GM19463 (cell line): Measurements from ENCODE around the gene VGLL3.
"Not testable (repeated sequence)": the region's sequence is repeated elsewhere in the genome, so short reads cannot be mapped to it uniquely, and the experiment has no call there.

Source experiments
- ATAC-seq: cut with Tn5 transposase; IDR thresholded peaks from one replicate; pipeline ENCODE4 v1.9.1; 2021; ENCODE audit warnings: mild to moderate bottlenecking, moderate library complexity; ENCODE audit not compliant: unreplicated experiment

Gene VGLL3

DNA sequence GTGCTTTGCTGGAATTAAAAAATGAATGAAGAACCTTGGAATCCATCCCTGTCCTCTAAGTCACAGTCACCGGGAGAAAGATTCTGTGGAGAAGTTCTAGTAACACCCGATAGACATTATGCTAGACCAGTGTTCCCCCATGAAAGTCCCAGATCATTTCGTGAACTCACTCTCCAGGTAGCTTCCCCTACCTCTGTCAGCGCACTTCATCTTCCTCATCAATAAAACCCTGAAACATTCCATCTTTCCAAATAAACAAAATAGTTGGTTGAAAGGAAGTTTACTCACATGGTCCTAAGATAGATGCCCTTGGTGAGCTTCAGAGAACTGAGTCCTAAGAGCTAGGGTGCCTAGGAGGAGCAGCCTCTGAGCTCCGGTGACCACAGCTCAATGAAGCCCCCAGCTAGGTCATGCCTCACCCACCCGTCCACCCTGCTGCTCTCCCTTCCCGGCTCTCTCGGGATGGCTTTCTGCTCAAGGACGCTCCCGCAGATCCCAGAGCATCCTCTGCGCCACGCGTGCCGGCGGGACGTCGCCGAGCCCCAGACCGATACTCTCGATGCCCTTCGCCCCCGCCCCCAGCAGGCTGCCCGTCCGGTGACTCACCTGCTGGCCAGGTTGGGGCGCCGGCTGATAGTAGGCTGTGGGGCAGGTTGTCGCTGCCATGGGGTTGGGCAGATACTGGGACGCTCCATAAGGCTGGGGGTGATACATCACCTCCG lies 776 bp downstream of the VGLL3 start:
- no peak for ATAC-seq

DNA sequence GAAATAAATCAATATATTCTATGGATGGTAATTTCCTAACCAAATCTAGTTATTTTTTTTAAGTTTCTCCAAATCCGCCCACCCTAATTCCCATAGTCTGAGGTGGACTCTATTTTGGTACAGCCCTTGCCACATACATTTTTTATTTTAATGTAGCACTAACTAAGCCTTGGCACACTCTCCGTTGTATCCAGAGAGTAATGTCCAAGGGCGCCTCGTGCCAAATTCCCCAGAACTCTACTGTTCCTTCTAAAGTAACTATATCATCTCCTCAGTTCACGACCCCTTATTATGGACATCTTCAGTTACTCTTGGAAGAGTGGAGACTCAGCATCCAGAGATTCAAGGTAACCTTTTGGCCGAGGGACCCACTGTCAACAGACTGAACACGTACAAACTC lies 1.3 kb downstream of the VGLL3 start:
- ATAC-seq = no peak

DNA sequence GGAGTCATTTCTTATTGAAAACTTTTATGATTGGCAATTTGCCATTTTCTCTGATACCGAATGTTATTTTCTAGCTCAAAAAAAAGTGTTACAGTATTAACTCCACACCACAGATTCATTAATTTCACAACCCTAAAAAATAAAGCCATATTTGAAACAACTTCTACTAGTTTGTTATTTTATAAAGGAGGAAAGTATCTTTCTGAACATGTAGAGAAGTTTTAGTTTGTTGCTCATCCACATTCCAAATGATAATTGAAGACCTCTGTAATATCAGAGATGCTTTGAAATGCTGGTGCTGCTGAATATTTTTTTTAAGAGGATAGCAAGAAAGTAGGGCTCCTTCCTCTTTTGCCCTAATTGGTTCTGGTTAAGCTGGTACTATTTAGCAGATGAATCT lies 1.9 kb downstream of the VGLL3 start:
- ATAC-seq = no peak

DNA sequence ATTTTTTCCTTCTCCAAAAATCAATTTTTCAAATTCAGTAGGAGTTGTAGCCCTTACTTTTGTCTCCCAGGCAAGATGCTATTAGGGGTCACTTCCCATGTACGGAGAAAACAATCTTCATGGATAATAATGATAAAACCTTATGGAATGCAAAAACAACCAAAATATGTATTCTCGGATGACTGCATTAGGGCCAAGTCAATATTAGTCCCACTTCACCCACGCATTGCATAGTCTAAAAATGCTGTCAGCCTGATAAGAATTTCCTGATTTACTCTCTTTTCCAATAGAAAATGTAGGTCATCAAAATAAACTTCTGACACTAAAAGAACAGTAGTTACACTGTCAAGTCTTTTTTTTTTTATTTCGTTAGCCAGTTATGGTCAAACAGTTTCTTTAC lies 2.7 kb downstream of the VGLL3 start:
- no peak for ATAC-seq

DNA sequence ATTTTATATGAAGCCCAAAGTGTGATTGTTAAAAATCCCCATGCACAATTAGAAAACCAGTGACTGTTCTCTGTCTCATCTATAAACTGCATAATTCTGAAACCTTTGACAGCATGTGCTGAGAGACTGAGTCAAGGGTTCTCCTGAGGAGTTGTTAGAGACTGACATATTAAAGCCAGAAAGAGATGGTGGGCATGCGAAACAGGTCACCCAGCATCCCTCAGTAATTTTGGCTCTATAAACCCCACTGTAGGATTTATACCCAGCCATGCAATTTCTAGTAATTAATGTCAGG lies 3.6 kb downstream of the VGLL3 start:
- no peak for ATAC-seq

DNA sequence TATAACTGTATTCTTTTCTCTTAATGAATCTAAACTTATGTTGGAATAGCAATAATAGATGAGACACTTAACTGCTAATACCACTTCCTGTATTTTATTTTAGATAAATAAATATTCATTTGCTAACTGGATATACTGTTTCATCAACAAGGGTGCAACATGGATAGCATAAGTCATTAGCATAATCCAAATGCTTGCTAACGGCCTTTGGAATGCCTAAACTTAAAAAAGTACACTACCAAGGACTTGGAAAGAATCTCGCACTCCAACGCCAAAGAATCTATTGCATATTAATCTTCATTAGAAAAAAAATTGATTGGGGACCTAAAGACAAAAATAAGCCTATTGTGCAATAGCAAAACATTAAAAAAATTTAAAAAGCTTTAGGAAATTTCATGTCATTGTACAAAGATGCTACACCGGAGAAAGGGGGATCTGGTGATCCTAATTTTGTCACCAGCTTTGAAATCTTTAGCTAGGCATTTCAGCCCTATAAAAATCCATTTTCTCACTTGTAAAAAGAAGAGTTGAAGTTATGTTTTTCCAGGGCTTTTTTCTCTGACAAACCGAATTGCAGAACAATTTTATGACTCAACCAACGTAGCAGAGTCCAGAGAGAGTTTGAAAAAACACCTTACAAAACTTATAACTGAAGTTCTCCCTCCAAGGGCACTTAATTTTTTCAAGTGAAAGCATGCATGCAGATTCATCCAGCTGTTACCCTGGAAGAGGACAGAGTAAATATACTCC lies 4.1 kb downstream of the VGLL3 start:
- ATAC-seq = no peak

DNA sequence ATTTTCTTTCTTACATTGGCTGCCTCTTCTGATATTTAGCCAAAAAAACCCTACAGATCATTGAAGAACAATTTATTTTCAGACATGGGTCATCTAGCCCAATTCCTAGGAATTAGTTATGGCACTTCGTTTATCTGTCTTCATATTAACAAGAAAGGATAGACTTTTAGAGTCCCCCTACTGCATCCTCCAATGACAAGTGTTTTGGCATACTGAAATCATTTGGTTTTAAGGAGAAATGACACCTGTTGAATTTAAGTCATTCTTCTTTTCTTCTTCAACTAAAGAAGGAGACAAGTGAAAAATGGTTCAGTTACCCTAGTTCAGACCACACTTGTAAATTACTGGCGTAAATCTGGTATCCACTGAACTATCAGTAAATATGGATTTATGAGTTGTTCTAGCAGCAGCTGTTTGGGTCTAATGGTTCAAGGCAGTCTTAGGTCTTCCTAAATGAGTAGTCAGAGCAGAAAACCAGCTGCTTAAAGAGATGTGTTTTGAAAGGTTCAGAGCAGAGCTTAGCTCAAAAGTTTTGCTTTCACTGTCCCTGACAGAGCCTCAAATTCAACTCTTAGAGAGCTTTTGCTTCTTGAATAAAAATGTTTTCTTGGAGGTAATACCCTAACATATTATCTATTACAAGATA lies 5.6 kb downstream of the VGLL3 start:
- no peak for ATAC-seq

DNA sequence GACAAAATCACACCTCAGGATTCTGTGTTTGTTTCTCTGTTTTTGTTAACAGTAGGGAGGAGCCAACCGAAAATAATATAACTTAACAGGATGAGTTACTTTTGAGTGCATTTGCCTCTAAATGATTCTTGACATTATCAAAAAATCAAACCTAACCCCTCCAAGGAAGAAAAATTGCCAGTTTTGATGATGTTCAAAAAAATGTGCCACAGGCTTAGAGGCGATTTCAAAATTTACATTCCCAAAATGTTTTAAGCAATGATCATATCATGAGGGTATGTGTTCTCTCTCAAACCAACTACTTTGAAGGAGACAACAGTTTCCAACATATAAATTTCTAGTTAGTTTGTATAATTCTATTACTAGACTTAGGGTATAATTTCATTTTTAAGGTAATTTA lies 6.7 kb downstream of the VGLL3 start:
- no peak for ATAC-seq

DNA sequence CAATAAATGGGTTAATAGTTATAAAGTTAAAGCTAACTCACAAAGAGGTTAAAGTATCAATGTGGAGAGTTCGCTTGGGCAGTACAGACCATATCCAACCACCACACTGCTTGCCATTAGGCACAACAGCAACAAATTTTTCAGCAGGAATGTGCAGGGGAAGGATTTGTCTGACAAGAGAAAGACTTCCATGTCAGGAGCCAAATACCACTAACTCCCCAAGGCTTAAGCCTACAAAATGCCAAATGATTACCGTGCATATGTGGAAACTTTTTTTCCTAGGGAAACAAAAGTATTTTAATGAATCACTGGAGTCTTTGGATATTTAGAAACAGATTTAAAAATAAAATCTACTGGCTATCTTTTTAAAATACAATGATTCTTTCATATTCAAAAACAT lies 8.1 kb downstream of the VGLL3 start:
- ATAC-seq = no peak

DNA sequence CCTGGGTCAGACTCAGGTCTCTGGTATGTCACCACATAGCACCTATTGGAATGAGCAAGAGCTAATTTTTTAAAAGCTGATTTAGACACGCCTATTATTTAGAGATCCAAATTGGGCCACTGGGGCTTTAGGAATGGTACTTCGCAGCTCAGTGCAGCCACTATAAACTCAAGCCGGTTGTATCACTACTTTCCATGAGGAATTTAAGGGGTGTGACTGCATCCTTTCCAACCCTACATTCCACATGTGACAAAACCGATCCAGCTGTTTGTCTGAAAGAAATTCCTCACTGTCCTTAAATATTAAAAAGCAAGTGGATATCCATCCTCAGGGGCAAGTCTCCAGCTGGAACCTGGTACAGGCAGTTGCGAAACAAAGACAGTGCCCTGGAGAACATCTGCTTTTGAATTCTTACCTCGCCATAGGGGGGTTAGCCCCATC lies 12.8 kb downstream of the VGLL3 start:
- no peak for ATAC-seq

DNA sequence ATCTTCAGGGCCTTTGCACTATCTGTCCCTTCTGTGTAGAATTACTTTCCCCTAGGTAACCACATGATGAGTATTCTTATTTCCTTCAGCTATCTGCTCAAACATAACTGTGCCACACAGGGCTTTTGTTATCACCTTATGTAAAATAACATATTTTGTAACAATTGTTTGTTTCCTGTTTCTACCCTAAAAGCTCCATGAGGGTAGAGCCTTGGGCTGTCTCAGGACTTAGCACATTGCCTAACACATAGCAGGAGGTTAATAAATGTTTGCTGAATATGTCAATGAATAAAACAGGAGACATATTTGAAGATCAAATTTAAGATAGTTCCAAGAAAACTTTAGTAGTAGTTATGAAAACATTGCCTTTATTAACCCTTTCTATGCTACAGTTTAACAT lies 14.7 kb downstream of the VGLL3 start:
- ATAC-seq = no peak

DNA sequence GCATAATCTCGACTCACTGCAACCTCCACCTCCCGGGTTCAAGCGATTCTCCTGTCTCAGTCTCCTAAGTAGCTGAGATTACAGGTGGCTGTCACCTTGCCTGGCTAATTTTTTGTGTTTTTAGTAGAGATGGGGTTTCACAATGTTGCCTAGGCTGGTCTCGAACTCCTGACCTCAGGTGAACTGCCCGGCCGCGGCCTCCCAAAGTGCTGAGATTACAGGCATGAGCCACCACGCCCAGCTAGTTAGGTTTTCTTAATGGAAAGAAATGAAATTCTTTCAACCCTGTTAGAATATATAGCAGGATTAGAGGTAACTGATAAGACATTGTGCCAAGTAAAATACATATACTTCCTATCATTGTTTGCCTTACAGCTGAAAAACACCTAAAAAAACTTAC lies 16.8 kb downstream of the VGLL3 start:
- not testable (repeated sequence) for ATAC-seq

DNA sequence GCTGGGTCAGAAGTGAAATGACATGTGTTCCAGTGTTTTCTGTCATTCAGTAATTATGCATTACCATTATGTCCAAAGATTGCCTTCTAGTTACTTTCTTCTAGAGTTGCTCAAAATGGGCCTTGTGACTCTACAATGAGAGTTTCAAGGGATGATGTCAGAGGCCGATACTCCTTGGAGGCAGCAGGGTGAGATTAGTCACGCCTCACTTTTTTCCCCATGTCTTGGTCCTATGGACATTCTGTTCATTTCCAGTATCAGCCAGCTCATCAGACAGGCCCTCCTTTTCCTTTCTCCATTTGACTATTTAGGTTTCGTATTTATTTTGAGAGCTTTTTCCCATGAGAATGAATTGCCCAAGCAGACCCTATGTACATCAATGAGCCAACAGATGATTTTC lies 17.5 kb downstream of the VGLL3 start:
- no peak for ATAC-seq

DNA sequence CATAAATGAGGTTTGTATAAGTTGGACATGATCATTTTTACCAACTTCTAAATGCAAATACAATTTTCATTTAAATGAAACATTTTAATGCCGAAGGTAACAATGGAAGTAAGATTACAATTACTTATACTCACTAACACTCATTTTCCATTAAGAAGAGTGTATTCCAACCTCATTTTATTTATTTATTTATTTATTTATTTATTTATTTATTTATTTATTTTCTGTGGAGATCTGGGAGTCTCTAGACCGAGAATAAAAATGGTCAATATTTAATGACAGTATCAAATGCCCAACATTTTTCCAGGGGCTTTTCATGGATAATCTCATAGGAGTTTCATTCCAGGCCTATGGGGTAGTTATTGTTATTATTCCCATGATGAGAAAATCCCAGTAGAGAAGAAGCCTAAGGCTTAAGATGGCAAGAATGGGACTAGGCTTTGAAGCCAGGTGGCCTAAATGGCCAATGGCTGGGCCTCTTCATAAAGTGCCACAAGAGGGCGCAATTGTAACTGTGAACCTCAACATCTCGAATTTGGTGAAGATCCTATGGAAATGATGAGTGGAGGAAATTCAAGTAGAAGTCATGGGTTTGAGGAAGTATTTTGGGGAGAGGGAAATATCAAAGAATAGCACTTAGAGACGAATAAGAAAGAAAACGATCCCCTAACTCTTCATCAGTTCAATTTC lies 21.3 kb downstream of the VGLL3 start:
- ATAC-seq = peak; percentile 55

DNA sequence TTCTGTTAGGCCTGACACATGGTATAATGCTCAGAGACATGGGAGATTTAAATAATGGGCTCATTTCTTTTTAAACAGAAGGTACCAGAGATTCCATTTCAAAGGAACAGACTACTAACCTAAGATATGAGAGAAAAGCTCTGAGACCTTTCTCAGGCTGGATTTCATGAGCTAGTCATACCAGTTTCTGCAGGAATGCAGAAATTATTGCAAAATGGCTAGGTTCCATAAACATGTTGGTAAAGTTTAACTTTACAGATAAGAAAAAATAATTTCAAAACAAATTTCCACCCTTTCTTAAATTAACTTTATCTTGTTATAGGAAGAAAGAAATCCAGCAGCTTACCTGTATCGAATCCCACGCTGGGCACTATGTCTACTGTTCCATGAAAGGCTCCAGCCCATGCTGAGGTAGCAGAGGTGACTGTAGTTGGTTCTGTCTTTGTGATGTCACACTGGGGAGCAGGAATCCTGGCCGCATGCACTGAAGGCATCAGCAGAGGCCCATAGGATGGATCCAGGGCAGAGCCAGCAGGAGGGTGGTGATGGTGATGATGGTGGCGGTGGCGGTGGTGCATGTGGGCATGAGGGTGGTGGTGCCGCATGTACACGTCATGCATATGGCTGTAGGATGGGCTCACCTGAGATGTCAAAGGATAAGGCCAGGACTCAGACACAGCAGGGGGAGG lies 22.6 kb downstream of the VGLL3 start:
- ATAC-seq = no peak

DNA sequence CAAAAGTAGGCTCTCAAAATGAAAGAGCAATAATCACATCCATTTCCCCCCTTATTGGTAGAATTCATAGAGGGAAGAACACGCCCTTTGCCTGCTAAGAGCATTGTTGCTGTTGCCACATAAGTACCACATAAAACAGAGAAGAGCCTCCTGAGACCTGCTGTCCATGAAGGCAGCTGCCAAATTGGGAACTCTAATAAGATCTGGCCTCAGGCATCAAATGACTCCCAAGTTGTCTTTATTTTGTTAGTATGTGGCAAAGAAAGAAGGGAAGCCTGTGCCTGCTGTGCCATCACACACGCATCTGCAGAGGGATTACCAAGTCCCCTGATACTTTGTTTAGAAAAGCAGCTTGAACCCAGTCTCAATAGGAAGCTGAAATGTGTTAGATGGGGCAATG lies 23.9 kb downstream of the VGLL3 start:
- no peak for ATAC-seq

DNA sequence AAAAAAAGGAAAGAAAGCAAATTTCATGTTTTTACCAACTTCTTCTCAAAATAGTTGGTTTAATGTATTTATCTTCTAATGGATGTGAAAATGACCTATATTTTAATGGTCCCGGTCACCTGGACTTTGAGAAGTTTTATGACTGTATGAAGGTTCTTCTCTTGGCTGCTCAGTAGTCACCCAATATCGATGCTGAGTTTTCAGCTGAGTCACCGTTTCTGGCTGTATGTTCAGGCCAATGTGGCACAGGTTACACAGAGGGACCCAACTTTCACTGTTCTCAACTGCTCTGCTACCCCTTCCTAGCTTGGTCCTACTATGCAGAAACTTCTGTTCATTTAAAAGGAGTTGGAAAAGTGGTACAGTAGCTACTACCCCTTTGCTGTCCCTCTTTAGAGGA lies 25.8 kb downstream of the VGLL3 start:
- no peak for ATAC-seq

DNA sequence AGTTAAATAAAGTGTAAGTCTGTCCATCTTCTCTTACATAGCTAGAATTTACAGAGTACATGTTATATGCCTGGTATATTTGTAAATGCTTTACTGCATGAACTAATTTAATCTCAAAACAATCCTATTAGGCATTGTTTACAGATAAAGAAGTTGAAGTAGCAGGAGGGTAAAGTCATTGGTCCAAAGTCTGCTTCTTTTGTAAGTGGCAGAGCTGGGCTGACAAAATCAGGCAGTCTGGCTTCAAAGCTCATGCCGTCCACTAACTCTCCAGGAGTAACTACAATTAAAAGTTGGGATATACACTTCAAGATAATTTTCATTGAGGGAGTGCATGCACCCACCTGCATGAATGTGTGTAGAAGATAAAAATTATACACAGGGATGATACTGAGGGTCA lies 27.3 kb downstream of the VGLL3 start:
- ATAC-seq = no peak

DNA sequence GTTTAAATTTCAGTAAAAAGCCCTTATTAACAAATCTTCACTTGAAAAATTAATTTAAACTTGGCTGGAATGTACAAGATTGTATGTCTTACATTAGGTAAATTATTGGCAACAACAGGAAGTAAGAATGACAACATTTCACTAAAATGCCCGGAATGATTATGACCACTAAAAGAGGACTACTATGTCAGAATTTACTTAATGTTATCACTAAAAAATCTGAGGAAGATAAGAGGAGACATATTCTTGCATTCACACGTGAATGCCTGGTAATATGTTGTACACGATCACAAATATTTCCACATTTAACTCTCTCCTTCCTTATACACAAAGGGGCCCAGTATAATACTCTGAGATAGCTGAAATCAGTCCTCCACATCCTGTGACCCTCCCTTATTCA lies 29.7 kb downstream of the VGLL3 start:
- no peak for ATAC-seq

DNA sequence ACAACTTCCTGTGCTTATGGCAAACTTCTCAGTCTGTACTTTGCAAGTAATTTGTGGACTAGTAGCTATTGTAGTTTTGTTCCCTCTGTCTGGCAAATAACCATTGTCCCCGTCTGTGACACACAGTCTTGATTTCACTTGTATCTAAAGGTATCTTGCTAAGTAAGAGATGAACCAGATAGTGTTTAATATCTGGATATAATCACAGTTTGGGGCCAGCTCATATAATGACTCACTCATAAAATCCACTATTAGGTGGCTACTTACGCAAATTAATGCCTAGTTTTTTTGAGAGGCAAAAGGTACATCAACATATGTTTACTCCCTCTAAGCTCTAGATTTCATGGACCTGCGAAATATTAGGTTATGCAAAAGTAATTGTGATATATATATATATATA lies 30.4 kb downstream of the VGLL3 start:
- no peak for ATAC-seq

DNA sequence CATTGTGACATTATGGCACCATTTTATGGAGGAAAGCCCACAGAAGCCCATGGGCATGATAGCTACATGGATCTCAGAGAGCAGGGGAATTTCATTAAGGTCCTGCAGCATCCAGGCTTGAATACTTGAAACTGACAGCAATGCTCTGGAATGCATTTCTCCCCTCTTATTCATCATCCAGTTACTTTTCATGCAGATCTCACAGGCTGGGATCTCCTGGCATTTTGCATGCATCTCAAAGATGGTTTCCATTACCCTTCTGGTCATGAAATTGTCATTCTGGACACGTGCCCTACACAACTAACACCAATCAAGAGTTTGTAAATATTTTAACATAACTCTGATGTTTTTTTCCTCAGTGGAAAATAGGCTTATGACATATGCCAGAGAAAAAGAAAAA lies 32.4 kb downstream of the VGLL3 start:
- no peak for ATAC-seq
